NCI-H1105 (cell line): ENCODE measurements around the gene HOXA5.

Source experiments
- DNase-seq: peaks from one replicate; lab custom pipeline; 2025; lab: John Stamatoyannopoulos, UW

Gene HOXA5

DNA sequence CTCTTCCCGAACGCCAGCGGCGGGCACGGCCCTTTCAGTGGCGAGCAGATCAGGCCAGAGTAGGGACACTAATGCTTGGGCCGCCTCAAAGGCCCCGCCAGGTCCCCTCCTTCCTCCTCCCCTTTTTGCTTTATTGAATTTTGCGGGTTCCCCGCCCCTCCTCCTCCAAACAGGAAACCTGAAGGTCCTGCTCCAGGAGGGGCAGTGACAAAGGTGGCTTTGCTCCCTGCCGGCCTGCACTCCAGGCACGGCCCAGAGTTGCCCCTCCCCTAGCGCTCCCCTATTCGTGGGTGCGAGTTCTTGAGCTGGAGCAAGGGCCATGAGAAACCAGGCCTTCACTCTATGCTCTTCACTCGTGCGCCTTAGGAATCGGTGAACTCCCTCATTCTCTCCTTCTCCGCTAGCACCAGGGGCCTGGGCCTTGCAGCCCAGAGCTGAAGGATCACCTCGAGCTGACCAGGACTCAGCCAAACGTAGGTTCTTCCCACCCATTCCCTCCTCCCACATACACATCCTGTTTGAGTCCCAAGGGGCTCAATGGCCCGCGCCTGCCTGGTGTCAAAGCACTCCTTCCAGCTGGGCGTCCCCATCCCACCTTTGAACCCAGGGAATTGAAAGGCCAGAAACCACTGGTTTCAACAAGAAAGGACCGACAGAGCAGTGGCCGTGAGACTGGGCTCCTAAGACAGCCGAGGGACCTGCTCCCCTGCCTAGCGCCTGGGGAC lies 4.7 kb upstream of the HOXA5 start:
- DNase-seq, result peak; percentile 45

DNA sequence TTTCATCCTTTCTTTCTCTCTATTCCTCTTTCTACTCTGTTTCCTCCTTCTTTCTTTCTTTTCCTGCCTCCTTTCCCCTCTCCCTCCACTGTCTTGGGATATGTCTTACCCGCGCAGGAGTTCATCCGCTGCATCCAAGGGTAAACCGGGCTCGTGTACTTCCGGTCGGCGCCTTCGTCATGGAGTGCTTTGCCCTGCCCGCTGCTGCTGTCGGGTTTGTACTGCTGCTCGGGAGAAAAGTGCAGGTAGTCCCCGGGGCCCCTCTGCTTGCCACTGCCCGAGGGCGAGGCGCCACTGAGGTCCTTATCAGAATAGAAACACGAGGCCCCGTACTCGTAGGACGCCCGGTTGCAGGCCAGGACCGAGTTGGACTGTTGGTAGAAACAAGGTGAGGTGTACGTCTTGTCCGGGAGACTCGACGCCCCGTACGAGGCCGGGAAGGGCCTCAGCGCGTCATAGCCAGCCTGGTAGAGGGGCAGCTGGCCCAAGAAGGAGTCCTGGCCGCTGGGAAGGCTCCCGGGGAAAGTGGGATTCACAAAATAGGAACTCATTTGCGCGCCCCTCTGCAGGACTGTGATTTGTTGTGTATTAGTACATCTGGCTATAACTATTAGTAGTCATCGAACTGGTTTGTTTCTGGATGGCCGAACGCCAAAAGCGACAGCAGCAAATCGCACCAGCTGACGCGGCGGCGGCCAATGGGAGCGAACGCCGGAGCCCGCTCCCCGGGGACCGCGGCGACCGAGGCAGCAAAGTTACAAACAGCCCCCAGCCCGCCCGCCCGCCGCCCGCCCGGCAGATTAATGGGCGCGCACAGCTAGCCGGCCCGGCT lies 3.9 kb upstream of the HOXA5 start, which contains the start of gene HOXA6:
Gene HOXA6, minus strand, starts transcription at position 576 of the 832 bp plus-strand sequence. Its CDS starts 25 bp downstream, at position 551.
- peak; percentile 80 for DNase-seq

- peak; percentile 20 for DNase-seq
Observed at GRCh38 chr7:27146491-27147198, 3.2 kb upstream of the HOXA5 start.

- DNase-seq, result no peak
Observed at GRCh38 chr7:27145914-27146412, 2.5 kb upstream of the HOXA5 start.

- DNase-seq, result no peak
Observed at GRCh38 chr7:27145165-27145913, 1.9 kb upstream of the HOXA5 start.

DNA sequence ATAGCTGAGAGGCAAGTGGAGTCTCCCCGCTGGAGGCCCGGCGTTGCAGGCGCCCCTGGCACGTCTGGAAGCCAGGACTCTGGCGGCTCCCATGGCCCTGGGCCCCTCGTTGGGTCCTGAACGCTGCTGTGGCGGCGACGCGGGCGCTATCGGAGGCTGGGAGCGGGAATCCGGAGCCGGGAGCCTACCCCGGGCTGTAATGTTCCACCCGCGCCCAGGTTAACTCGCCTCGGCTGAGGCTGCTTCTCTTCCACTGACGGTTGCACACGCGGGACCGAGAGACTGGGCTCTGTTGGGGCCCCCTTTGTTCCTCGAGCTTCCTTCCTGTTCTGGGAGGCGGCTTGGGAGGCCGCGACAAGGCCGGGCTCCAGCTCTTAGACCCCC lies 1.3 kb upstream of the HOXA5 start:
- no peak for DNase-seq

DNA sequence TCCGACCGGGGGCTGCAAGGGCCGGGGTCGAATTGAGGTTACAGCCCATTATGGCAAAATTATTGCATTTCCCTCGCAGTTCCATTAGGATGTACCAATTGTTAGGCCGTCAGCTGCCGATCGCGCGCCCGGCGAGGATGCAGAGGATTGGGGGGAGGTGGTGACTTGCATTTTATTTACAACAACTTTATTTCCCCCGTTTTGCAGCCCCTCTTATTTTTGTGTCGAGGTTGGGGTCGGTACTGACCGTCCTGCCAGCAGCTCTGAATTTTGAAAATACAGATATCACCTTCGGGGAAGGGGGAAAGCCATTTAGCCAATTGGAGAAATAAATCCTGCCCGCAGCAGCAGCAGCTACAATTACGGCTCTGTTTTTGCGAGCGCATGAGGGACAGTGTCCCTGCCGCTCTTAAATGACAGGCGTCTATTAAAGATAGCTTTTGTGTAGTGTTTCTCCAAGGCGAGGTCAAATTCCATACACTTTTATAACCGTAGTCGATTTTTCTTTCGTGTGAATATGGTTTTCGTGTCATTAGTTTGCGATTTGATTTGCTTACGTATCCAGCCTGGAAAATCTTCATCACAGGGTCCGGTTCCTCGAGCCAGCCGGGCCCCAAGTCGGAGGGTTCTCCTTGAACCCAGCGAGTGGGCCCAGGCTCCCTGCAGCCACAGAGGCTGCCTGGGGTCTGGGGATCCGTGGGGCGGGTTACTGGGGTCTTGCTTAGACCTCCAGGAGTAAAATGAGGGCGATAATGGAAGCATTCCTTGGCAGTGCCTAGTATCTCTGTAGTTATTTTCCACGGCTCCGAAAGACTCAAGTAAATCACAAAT lies 684 bp upstream of the HOXA5 start:
- DNase-seq, result no peak

GRCh38 chr7:27142580-27143022 lies 880 bp downstream of the HOXA5 start:
- no peak for DNase-seq

GRCh38 chr7:27141923-27142579 lies 1.4 kb downstream of the HOXA5 start:
- DNase-seq, result no peak

- DNase-seq, result no peak
Observed at GRCh38 chr7:27141137-27141922, 2.2 kb downstream of the HOXA5 start.

- DNase-seq, result no peak
Observed at GRCh38 chr7:27140126-27140857, 3.2 kb downstream of the HOXA5 start.

DNA sequence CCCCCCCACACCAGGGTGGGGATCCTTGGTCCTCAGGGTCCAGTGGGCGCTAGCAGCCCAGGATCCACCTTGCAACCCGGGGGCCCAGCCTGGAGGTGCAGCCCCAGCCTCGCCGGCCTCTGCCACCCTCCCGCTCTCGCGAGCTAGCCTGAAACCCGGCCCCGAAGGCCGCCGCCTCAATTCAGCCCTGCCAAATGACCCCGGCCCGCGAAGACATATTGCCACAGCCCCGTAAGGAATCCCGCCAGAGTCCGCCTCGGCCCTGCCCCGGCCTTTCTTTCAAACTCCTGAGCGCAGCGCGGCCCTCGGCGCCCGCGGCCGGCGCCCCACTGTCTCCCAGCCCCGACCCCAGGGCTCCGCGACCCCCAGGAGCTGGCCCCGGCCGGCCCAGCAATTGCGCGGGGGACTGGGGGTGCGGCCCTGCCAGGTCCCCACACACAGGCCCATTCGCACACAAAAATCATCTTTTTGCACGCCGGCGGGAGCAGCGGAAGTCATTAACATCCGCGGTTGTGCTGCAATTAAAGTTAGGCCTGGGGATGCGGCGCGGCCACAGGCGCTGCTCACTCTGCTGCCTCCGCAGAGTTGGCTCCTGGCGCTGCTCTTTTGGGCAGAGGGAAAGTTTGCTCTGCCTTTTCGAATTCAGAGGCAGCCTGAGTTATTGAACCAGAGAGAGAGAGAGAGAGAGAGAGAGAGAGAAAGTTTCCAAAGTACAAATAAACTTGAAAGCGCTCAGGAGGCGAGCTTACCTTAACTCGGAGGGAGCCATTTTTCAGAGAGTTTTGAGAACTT lies 4.0 kb downstream of the HOXA5 start:
- no peak for DNase-seq

- DNase-seq, result no peak
Observed at GRCh38 chr7:27138985-27139333, 4.5 kb downstream of the HOXA5 start.

GRCh38 chr7:27138472-27138871 lies 5.0 kb downstream of the HOXA5 start:
- no peak for DNase-seq

DNA sequence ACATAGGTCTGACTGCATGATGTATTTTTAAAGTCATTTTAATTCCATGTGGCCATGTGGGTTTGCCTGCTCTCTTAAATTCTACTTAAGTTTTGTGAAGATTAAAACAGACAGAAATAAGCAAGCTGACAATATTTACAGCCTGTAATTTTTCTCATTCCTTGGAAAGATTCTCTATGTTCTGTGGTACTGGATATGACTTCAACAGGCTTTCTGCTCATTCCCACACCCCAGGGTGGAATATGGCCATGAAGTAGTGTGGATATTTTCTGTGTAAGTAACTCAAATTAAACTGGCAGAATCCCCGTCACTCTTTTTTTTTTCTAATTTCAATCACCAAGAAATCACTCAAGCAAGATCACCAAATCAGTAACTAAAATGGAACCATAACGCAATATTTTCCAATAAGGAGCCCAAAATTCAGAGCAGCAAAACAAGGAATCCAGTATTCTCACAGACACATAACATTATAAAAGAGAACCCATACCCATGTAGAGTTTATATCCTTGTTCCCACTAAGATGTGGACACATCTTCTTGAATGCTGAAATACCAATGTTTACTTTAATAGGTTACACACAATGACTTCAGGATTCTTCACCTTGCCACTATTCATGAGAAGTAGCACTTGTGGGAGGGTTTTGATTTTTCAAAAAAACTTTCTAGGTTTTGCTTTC lies 5.7 kb downstream of the HOXA5 start:
- no peak for DNase-seq

DNA sequence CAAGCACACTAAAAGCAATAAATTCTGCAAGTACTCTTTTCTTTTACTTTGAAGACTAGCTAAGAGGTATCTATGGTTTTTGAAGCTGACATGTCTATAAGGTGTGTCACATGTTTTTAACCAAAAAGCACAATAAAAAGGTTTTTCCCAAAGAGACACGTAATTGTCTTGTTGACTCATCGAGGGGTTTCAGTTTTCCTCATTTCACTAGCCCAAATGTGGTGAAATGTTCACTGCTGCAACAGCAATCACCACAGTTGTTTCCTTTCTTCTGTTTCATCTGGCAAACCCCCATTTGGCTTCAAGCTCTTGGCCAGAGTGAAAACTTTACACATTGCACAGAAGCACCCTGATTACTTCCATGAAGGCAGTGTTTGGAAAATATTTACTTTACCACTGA lies 9.1 kb downstream of the HOXA5 start:
- DNase-seq, result no peak
